Mucosa of rectum (tissue), 2 donors: Measurements from ENCODE around the gene INO80E.

Experiments
- H3K27ac ChIP-seq, 2 donors: one replicate each; pipeline ENCODE4 v1.7.0; 2013; ENCODE audit warnings: inconsistent platforms in 2 of 2, low read depth in 2 of 2, low read length in 2 of 2
- H3K27me3 ChIP-seq, 2 donors: one replicate each; pipeline ENCODE4 v1.7.0; 2013; ENCODE audit warnings: low read length in 2 of 2; ENCODE audit not compliant: control insufficient read depth in 2 of 2, insufficient read depth in 2 of 2
- H3K36me3 ChIP-seq, 2 donors: one replicate each; pipeline ENCODE4 v1.7.0; 2013; ENCODE audit warnings: low read length in 2 of 2; ENCODE audit not compliant: control insufficient read depth in 2 of 2, insufficient read depth in 2 of 2
- H3K4me1 ChIP-seq, 2 donors: one replicate each; pipeline ENCODE4 v1.7.0; 2013; ENCODE audit warnings: low read length in 2 of 2, mild to moderate bottlenecking in 1 of 2; ENCODE audit not compliant: control insufficient read depth in 2 of 2, insufficient read depth in 2 of 2
- H3K4me3 ChIP-seq, 2 donors: one replicate each; pipeline ENCODE4 v1.7.0; 2013; ENCODE audit warnings: low read length in 2 of 2
- H3K9ac ChIP-seq, 2 donors: one replicate each; pipeline ENCODE4 v1.7.0; 2013; ENCODE audit warnings: low read length in 2 of 2, low read depth in 1 of 2, mild to moderate bottlenecking in 1 of 2
- H3K9me3 ChIP-seq, 2 donors: one replicate each; pipeline ENCODE4 v1.7.0; 2013; ENCODE audit warnings: low read length in 2 of 2; ENCODE audit not compliant: control insufficient read depth in 2 of 2
- donor health status: healthy.
- donor health status: Normal muscosa, but diverticular disease.

Gene INO80E

GRCh38 chr16:29985271-29985811 lies 10.7 kb upstream of the INO80E start:
- H3K36me3 ChIP-seq = peaks cover 60 to 81% of the 10 kb centered on the region in 2 donors

GRCh38 chr16:29986231-29986630 lies 9.8 kb upstream of the INO80E start:
- peaks cover 8 to 15% of the 10 kb centered on the region in 2 donors for H3K4me1 ChIP-seq
- no peaks in the 10 kb centered on the region for H3K9me3 ChIP-seq
- H3K9ac ChIP-seq = no peak overlapping the region
- no peaks in the 10 kb centered on the region for H3K27me3 ChIP-seq
- peaks cover 60 to 72% of the 10 kb centered on the region in 2 donors for H3K36me3 ChIP-seq
- no peak overlapping the region for H3K4me3 ChIP-seq
- H3K27ac ChIP-seq = no peak overlapping the region

More at GRCh38 chr16:29985271-29985811, 10.7 kb upstream of the INO80E start:
- Histone ChIP-seq H3K27me3 (no peaks in the 10 kb centered on the region), H3K9ac (no peak overlapping the region), H3K27ac (no peak overlapping the region), H3K4me3 (no peak overlapping the region), H3K9me3 (no peaks in the 10 kb centered on the region), H3K4me1 (peaks cover 7 to 12% of the 10 kb centered on the region in 2 donors)

- Histone ChIP-seq H3K4me3 (no peak overlapping the region), H3K4me1 (peaks cover 8 to 15% of the 10 kb centered on the region in 2 donors), H3K9ac (no peak overlapping the region), H3K9me3 (no peaks in the 10 kb centered on the region), H3K27me3 (no peaks in the 10 kb centered on the region), H3K36me3 (peaks cover 56 to 65% of the 10 kb centered on the region in 2 donors), H3K27ac (no peak overlapping the region)
Measured at GRCh38 chr16:29986931-29987330, 9.1 kb upstream of the INO80E start.

- Histone ChIP-seq H3K27ac (no peak overlapping the region), H3K4me3 (no peak overlapping the region), H3K27me3 (no peaks in the 10 kb centered on the region), H3K9me3 (no peaks in the 10 kb centered on the region), H3K4me1 (peaks cover 8 to 15% of the 10 kb centered on the region in 2 donors), H3K36me3 (peaks cover 53 to 62% of the 10 kb centered on the region in 2 donors), H3K9ac (no peak overlapping the region)
Measured at GRCh38 chr16:29987371-29988085, 8.5 kb upstream of the INO80E start.

GRCh38 chr16:29988346-29989075 lies 7.5 kb upstream of the INO80E start:
- Histone ChIP-seq H3K36me3 (peaks cover 48 to 61% of the 10 kb centered on the region in 2 donors), H3K4me1 (peaks cover 8 to 15% of the 10 kb centered on the region in 2 donors), H3K27me3 (no peaks in the 10 kb centered on the region), H3K9me3 (no peaks in the 10 kb centered on the region), H3K9ac (no peak overlapping the region), H3K27ac (no peak overlapping the region), H3K4me3 (no peak overlapping the region)

GRCh38 chr16:29989111-29989858 lies 6.8 kb upstream of the INO80E start:
- H3K9me3 ChIP-seq = no peaks in the 10 kb centered on the region
- no peaks in the 10 kb centered on the region for H3K27me3 ChIP-seq
- no peak overlapping the region for H3K9ac ChIP-seq
- no peak overlapping the region for H3K4me3 ChIP-seq
- peaks cover 41 to 53% of the 10 kb centered on the region in 2 donors for H3K36me3 ChIP-seq
- peak overlapping the region; percentile 28 to 67 for H3K27ac ChIP-seq
- peaks cover 11 to 18% of the 10 kb centered on the region in 2 donors for H3K4me1 ChIP-seq

GRCh38 chr16:29990034-29990433 lies 6.0 kb upstream of the INO80E start:
- Histone ChIP-seq H3K9me3 (no peaks in the 10 kb centered on the region), H3K9ac (peak overlapping the region in 1 of 2 donors; percentile 8), H3K4me3 (no peak overlapping the region), H3K27me3 (no peaks in the 10 kb centered on the region), H3K36me3 (peaks cover 34 to 45% of the 10 kb centered on the region in 2 donors), H3K27ac (peak overlapping the region; percentile 28 to 67), H3K4me1 (peaks cover 19 to 25% of the 10 kb centered on the region in 2 donors)

GRCh38 chr16:29990883-29991570 lies 5.0 kb upstream of the INO80E start:
- H3K9me3 ChIP-seq = no peaks in the 10 kb centered on the region
- H3K4me1 ChIP-seq = peaks cover 20 to 27% of the 10 kb centered on the region in 2 donors
- H3K27me3 ChIP-seq = no peaks in the 10 kb centered on the region
- no peak overlapping the region for H3K27ac ChIP-seq
- no peak overlapping the region for H3K9ac ChIP-seq
- H3K4me3 ChIP-seq = no peak overlapping the region
- peaks cover 25 to 36% of the 10 kb centered on the region in 2 donors for H3K36me3 ChIP-seq

GRCh38 chr16:29991571-29991904 lies 4.5 kb upstream of the INO80E start:
- Histone ChIP-seq H3K9me3 (no peaks in the 10 kb centered on the region), H3K36me3 (peaks cover 19 to 30% of the 10 kb centered on the region in 2 donors), H3K27me3 (no peaks in the 10 kb centered on the region), H3K27ac (no peak overlapping the region), H3K4me1 (peaks cover 21 to 28% of the 10 kb centered on the region in 2 donors), H3K4me3 (no peak overlapping the region), H3K9ac (no peak overlapping the region)
